Measurements from ENCODE around the gene PGBD1. TPM values are rescaled to one million over a fixed set of nuclear protein-coding genes. Genes with fewer than 3 reads are reported as not detected.

Gene PGBD1
- total RNA-seq, 2 experiments from 2014 or later, result 3.4 to 3.8 TPM

DNA sequence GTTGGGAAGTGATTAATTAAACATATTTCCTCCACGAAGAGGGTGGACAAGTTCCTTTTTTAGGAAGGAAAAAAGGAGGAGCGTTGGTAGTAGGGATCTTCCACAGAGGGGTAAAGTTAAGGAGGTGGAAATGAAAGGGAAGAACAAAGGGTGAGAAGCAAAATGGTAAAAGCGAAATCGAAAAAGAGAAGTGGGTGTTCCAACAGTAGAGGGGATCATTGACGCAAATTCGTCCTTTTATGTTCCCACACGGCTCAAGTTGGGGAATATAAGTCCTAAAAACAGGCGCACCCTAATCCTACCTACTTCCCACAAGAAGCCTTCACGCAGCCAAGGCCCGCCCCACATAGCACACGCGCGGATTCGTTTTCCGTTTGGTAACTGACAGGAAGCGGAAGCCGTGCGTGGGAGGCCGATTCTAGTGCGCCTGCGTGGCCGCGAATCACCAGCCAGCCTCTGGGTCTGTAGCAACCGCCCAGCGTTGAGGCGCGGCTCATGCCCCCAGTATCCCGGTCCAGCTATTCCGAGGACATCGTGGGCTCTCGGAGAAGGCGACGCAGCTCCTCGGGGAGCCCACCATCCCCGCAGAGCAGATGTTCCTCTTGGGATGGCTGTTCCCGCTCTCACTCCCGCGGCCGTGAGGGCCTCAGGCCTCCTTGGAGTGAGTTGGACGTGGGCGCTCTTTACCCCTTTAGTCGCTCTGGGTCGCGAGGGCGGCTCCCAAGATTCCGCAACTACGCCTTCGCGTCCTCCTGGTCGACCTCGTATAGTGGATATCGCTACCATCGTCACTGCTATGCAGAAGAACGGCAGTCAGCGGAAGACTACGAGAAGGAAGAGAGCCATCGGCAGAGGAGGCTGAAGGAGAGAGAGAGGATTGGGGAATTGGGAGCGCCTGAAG, 22.2 kb upstream of the PGBD1 start, which contains the start of gene NKAPL:
TSS of gene NKAPL (plus strand) at position 421 of the 901 bp plus-strand sequence. CDS start at position 496, 75 bp downstream.
- peaks cover 16% of the 10 kb centered on the region for H3K36me3 Mint-ChIP-seq
- H3K9me3 Mint-ChIP-seq, result peaks cover 16% of the 10 kb centered on the region
- peaks cover 7% of the 10 kb centered on the region for H3K4me1 Mint-ChIP-seq
- H3K27ac Mint-ChIP-seq, result peak within 1 kb of the TSS; percentile 65
- H3K27me3 Mint-ChIP-seq, result peaks cover 4% of the 10 kb centered on the region
- H3K4me3 Mint-ChIP-seq, result peak within 1 kb of the TSS; percentile 55
- DNase-seq, result peak; percentile 68

DNA sequence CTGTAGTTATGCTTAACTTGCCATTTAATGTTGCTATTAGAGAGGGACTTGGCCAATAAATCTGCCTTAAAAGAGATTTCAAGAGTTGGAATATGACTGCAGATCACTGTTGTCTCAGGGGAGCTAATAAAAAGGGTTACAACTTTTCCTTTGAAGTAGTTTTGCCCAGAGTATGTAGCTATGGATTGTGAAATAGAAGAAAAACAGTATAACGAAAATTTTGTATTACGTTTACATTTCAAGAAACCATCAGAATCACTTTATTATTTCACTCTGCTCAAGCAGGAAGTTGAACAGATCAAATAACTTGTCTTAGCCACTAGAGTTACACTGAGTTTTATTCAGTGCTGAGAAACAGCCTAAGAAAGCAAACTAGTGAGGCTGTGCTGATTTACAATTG, 17.4 kb upstream of the PGBD1 start:
- Mint-ChIP-seq H3K4me1 (peaks cover 13% of the 10 kb centered on the region), H3K9me3 (peaks cover 9% of the 10 kb centered on the region), H3K4me3 (no peak overlapping the region), H3K36me3 (peaks cover 9% of the 10 kb centered on the region), H3K27me3 (no peaks in the 10 kb centered on the region), H3K27ac (no peak overlapping the region)
- no peak for DNase-seq

DNA sequence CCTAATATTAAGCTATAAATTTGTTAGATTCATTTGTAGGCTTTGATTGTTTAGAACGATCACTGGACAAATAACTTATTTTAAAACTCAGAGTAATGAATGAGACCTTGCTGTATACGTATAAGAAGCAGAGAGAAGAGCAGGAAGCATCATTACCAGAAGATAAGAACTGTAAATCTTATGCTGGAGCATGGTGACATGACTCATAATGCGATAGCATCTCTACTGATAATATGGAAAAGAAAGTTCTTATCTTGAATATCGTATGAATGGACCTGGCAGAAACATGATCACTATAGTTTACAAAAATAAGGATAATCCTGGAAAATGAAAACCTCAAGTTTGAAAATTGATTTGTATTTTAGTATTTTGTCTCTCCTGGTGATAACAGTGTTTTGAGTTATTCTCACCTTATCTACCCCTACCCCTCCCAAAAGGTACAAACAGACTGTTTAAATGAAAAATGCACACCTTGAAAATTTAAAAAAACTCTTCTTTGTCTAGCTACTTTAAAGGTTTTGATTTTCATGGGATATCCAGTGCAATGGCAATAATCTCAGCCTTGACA, 16.5 kb upstream of the PGBD1 start:
- Mint-ChIP-seq H3K4me1 (peaks cover 16% of the 10 kb centered on the region), H3K27me3 (no peaks in the 10 kb centered on the region), H3K9me3 (peaks cover 4% of the 10 kb centered on the region), H3K36me3 (no peaks in the 10 kb centered on the region), H3K4me3 (no peak overlapping the region), H3K27ac (no peak overlapping the region)
- no peak for DNase-seq

DNA sequence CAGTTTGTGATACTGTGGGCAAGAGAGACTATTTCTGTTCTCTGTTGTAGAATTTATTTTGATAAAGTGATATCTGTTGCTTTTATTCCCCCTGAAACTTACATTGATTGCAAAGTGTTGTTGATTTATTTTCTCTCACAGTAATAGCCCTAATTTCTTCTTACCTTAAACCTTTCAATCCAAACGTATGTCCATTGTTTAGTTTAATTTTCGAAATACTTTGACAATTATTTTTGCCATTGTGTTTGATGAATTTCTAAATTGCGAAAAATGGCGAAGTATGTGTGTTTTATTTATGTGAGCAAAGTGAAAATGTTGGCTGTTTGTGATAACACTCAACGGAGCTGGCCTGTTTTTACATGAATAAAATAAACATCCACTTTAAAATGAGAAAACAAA, 14.8 kb upstream of the PGBD1 start:
- Mint-ChIP-seq H3K27ac (no peak overlapping the region), H3K36me3 (peaks cover 2% of the 10 kb centered on the region), H3K4me3 (no peak overlapping the region), H3K4me1 (peaks cover 21% of the 10 kb centered on the region), H3K27me3 (no peaks in the 10 kb centered on the region), H3K9me3 (no peaks in the 10 kb centered on the region)
- no peak for DNase-seq

DNA sequence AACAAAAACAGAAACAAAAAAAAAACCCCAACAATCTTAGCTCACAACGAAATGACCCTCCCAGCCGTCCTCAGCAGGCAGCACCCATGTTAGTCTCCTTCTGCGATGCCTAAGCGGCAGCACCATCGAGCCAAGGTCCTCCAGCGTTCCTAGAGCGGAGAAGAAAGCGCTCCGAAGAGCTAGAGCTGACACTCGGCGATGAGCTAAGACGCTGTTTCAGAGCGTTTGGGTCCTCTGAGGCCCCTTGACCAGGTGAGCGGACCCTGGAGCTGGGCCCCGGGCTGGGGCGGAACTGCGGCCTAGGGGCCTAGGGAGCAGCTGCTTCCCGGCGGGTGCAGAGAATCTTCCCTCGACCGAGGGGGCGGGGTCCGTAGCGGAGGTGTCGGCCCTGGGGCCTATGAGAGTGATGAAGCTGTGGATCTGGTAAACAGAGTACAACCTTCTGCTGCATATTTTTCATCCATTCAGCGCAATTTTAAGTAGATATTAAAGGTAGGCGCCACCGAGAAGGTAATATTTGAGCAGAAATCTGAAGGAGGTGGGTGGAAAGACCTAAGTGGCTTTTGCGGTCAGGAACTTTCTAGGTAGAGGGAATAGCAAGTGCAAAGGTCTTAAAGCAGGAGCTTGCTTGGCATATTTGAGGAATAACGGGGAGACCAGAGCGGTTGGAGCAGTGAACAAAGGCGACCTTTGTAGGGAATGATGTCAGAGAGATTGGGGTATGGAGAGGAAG, 14.2 kb upstream of the PGBD1 start, which contains the start of gene ZSCAN26:
TSS of gene ZSCAN26 (plus strand) at position 182 of the 733 bp plus-strand sequence. CDS start 4,777 bp downstream, outside the sequence.
- peak; percentile 81 for DNase-seq
- no peaks in the 10 kb centered on the region for H3K9me3 Mint-ChIP-seq
- H3K27me3 Mint-ChIP-seq, result no peaks in the 10 kb centered on the region
- peak within 1 kb of the TSS; percentile 9 for H3K27ac Mint-ChIP-seq
- no peak within 1 kb of the TSS for H3K4me3 Mint-ChIP-seq
- H3K36me3 Mint-ChIP-seq, result peaks cover 2% of the 10 kb centered on the region
- peaks cover 21% of the 10 kb centered on the region for H3K4me1 Mint-ChIP-seq

DNA sequence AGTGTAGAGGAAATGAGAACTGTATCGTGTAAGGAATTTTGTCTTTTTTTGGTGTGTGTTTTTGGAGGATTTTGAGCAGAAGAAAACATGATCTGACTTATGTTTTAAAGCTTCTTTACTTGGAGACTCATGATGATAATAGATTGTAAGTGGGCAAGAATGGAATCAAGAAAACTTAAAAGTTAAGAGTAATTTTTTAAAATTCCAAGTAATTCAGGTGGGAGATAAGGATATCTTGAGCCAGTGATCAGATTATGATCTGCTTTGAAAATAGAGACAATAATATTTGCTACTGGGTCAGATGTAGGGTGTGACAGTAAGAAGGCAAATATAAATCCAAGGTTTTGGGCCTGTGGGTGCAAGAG, 13.7 kb upstream of the PGBD1 start:
- Mint-ChIP-seq H3K36me3 (peaks cover 4% of the 10 kb centered on the region), H3K27me3 (no peaks in the 10 kb centered on the region), H3K4me3 (no peak overlapping the region), H3K9me3 (no peaks in the 10 kb centered on the region), H3K4me1 (peaks cover 21% of the 10 kb centered on the region), H3K27ac (no peak overlapping the region)
- DNase-seq, result no peak

DNA sequence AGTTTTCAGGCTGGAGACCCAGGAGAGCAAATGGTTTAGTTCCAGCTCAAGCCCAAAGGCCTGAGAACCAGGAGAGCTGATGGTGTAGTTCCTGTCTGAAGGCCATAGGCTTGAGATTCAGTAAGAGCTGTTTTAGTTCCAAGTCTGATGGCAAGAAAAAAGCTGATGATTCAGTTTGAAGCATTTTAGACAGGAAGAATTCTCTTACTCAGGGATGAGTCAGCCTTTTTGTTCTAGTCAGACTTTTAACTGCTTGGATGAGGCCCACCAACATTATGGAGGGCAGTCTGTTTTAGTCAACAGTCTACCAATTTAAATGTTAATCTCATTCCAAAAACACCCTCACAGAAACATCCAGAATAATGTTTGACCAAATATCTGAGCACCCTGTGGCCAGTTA, 11.9 kb upstream of the PGBD1 start:
- H3K9me3 Mint-ChIP-seq, result no peaks in the 10 kb centered on the region
- H3K27ac Mint-ChIP-seq, result no peak overlapping the region
- peaks cover 15% of the 10 kb centered on the region for H3K4me1 Mint-ChIP-seq
- H3K36me3 Mint-ChIP-seq, result peaks cover 11% of the 10 kb centered on the region
- no peaks in the 10 kb centered on the region for H3K27me3 Mint-ChIP-seq
- no peak for DNase-seq
- no peak overlapping the region for H3K4me3 Mint-ChIP-seq

DNA sequence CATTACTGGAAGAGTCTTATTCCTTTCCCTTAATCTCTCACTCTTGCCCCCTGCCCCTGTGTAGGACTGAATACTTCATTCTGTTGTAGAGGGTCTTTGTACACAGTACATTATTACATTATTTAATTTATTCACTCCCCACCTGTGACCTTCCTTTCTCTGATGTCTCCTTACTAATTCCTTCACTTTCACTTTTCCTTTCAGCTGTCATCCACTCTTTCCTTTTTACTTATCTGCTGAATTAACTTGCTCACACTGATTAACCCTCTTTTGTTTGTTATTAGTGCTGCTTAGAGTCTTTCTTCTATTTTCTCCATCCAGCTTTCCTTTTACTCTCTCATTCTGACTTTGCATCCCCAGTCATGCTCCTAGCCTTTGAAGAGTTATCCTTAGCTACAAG, 6.5 kb upstream of the PGBD1 start:
- Mint-ChIP-seq H3K4me3 (no peak overlapping the region), H3K4me1 (peaks cover 10% of the 10 kb centered on the region), H3K27ac (peak overlapping the region; percentile 59), H3K36me3 (peaks cover 32% of the 10 kb centered on the region), H3K27me3 (no peaks in the 10 kb centered on the region), H3K9me3 (peaks cover 3% of the 10 kb centered on the region)
- DNase-seq, result no peak

DNA sequence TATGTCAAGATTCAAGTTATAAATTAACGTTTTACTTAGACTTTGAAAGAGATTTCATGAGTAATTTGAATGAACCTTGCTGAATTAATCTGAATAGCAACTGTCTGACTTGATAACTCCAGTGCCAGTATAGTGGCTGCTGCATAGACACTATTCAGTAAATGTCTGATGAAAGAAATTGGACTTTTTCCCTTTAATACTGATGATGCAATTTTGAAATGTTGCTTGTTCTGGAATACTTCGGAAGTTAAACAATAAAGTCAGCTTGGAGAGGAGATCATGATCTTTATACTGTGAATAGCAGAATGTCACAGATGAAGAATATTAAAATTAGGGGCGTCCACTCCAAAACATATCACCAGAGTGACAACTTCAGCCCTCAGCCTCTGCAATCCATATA, 3.6 kb upstream of the PGBD1 start:
- Mint-ChIP-seq H3K36me3 (peaks cover 31% of the 10 kb centered on the region), H3K27me3 (peaks cover 7% of the 10 kb centered on the region), H3K27ac (no peak overlapping the region), H3K4me3 (no peak overlapping the region), H3K4me1 (peaks cover 13% of the 10 kb centered on the region), H3K9me3 (peaks cover 6% of the 10 kb centered on the region)
- DNase-seq, result no peak

DNA sequence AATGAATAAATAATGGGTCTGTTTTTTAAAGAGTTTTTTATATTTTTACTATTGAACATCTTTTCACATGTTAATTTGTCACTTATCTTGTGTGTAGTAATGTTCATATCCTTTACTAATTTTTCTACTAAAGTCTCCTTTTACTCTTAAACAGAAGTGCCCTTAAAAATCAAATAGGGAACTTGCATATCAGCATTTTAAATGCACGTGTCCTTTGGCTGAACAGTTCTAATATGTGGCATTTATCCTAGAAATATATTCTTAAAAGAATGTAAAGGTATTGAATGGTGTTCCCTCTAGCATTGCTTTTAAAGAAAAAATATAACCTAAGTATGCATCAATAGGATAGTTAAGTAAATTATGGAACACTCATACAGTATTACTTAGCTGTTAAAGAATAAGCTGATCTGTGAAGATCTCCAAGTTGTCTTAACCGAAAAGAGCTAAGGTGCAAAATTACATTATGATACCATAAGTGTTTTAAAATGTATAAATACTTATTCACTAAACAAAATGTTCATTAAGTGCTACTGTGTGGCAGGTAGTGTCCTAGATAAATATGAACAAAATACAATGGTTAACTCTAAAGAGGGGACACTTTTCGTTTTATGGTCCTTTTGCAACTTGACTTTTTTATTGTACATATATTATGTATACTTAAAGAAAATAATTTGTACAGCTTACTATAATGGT, 631 bp upstream of the PGBD1 start:
- H3K4me3 Mint-ChIP-seq, result peak overlapping the region; percentile 87
- H3K9me3 Mint-ChIP-seq, result peaks cover 6% of the 10 kb centered on the region
- peaks cover 10% of the 10 kb centered on the region for H3K27me3 Mint-ChIP-seq
- H3K27ac Mint-ChIP-seq, result no peak overlapping the region
- peaks cover 29% of the 10 kb centered on the region for H3K36me3 Mint-ChIP-seq
- no peak for DNase-seq
- H3K4me1 Mint-ChIP-seq, result peaks cover 8% of the 10 kb centered on the region

DNA sequence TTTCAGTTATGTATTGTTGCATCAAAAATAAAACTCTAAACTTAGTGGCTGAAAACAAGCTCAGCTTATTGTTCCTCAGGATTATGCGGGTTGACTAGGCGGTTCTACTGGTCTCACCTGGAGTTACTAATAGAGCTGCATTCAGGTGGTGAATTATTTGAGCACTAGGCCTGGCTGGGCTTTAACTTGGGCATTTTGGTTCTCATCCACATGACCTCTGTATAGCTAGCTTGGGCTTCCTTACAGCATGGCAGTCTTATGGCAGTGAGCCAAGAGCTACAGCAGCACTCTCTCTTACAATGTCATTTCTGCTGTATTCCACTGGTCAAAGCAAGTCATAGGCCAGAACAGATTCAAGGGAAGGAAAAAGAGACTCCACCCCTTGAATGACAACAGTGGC, 1.6 kb downstream of the PGBD1 start:
- no peak overlapping the region for H3K4me3 Mint-ChIP-seq
- no peak overlapping the region for H3K27ac Mint-ChIP-seq
- H3K4me1 Mint-ChIP-seq, result peaks cover 8% of the 10 kb centered on the region
- peaks cover 3% of the 10 kb centered on the region for H3K9me3 Mint-ChIP-seq
- peaks cover 10% of the 10 kb centered on the region for H3K27me3 Mint-ChIP-seq
- peaks cover 23% of the 10 kb centered on the region for H3K36me3 Mint-ChIP-seq
- no peak for DNase-seq

DNA sequence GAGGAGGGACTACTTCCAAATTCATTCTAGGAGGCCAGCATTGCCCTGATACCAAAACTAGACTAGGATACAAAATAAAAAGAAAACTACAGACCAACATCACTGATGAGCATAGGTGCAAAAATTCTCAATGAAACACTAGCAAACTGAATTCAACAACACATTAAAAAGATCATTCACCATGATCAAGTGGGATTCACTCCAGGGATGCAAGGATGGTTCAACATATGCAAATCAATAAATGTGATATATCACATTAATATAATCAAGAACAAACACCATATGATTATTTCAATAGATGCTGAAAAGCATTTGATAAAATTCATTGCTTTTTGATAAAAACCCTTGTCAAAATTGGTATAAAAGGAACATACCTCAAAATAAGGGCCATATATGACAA, 10.2 kb downstream of the PGBD1 start:
- peaks cover 12% of the 10 kb centered on the region for H3K36me3 Mint-ChIP-seq
- no peak for DNase-seq
- no peak overlapping the region for H3K27ac Mint-ChIP-seq
- no peaks in the 10 kb centered on the region for H3K27me3 Mint-ChIP-seq
- H3K4me3 Mint-ChIP-seq, result no peak overlapping the region
- no peaks in the 10 kb centered on the region for H3K4me1 Mint-ChIP-seq
- H3K9me3 Mint-ChIP-seq, result peaks cover 2% of the 10 kb centered on the region

DNA sequence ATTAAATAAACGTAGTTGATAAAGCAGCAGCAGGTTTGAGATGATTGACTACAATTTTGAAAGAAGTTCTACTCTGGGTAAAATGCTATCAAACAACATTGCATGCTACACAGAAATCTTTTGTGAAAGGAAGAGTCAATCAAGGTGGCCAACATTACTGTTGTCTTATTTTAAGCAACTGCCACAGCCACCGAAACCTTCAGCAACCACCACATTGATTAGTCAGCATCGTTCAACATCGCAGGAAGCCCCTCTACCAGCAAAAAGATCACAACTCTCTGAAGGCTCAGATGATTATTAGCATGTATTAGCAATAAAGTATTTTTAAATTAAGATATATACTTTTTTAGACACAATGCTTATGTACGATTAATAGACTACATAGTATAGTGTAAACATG, 14.0 kb downstream of the PGBD1 start:
- peaks cover 8% of the 10 kb centered on the region for H3K36me3 Mint-ChIP-seq
- H3K4me1 Mint-ChIP-seq, result no peaks in the 10 kb centered on the region
- no peaks in the 10 kb centered on the region for H3K27me3 Mint-ChIP-seq
- H3K9me3 Mint-ChIP-seq, result peaks cover 2% of the 10 kb centered on the region
- no peak overlapping the region for H3K27ac Mint-ChIP-seq
- no peak overlapping the region for H3K4me3 Mint-ChIP-seq
- no peak for DNase-seq

DNA sequence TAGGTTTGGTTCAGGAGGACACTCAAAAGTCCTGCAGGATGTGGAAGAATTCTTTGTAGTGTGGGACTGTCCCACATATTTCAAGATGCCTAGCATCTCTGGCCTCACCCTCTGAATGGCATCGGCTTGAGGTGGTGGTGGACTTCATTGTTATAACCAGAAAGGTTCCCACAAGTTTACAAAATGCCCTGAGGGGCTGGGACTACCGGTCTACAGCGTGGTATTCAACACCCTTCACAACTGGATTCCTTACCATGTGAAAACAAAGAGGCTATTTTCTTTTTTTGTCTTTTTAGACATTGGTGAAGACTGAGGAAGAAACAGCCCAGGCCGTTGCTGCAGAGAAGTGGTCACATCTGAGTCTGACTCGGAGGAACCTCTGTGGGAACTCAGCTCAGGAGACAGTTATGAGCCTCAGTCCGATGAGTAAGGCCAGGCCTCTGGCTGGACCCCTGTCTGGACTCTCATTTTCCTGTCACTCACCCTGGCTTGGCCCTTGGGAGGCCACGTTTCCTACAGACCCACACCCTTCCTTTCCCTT, 15.2 kb downstream of the PGBD1 start:
- no peak overlapping the region for H3K27ac Mint-ChIP-seq
- no peak overlapping the region for H3K4me3 Mint-ChIP-seq
- no peaks in the 10 kb centered on the region for H3K27me3 Mint-ChIP-seq
- DNase-seq, result no peak
- no peaks in the 10 kb centered on the region for H3K4me1 Mint-ChIP-seq
- peaks cover 14% of the 10 kb centered on the region for H3K36me3 Mint-ChIP-seq
- H3K9me3 Mint-ChIP-seq, result no peaks in the 10 kb centered on the region

Measured in activated naive CD8-positive, alpha-beta T cell treated with anti-CD3 and anti-CD28 coated beads for 36 hours (primary cell).